Peyer's patch (tissue), 4 donors: Measurements from ENCODE around the gene TAB3. TPM values are rescaled to one million over a fixed set of nuclear protein-coding genes. Genes with fewer than 3 reads are reported as not detected.

ENCODE experiments used
- DNase-seq, 3 donors: peaks; one replicate each; pipeline ENCODE4 v3.0.0-alpha.2; 2017 to 2019
- H3K27ac ChIP-seq, 4 donors: fragments of 200-600 bp; sonication (generic); one replicate each; pipeline ENCODE4 v1.5.1; 2016 to 2019
- H3K27me3 ChIP-seq, 2 donors: fragments of 200-600 bp; sonication (generic); one replicate each; pipeline ENCODE4 v1.5.1; 2019
- H3K36me3 ChIP-seq, 3 donors: fragments of 200-600 bp; sonication (generic); one replicate each; pipeline ENCODE4 v1.5.1; 2016 to 2019
- H3K4me1 ChIP-seq, 4 donors: fragments of 200-600 bp; sonication (generic); one replicate each; pipeline ENCODE4 v1.5.1; 2016 to 2019
- H3K4me3 ChIP-seq, 4 donors: fragments of 200-600 bp; sonication (generic); 1 replicate in 3 of 4; 2 replicates in 1 of 4; pipeline ENCODE4 v1.5.1; 2016 to 2019; ENCODE audit warnings: mild to moderate bottlenecking in 1 of 4
- H3K9me3 ChIP-seq, 4 donors: fragments of 200-600 bp; sonication (generic); one replicate each; pipeline ENCODE4 v1.5.1; 2016 to 2019; ENCODE audit warnings: mild to moderate bottlenecking in 1 of 4
- CTCF ChIP-seq, 6 experiments: fragments of 450-650 bp in 4 of 6; fragments of 200-600 bp in 2 of 6; sonication (generic) in 1 of 6; IDR thresholded peaks; one replicate each; pipeline ENCODE4 v1.5.1; 2017 to 2019; ENCODE audit warnings: antibody characterized with exemption in 6 of 6, mild to moderate bottlenecking in 3 of 6, moderate library complexity in 1 of 6
- POLR2A ChIP-seq, 2 donors: fragments of 450-650 bp; IDR thresholded peaks; one replicate each; pipeline ENCODE4 v1.5.1; 2017; ENCODE audit warnings: antibody characterized with exemption in 2 of 2, mild to moderate bottlenecking in 2 of 2, moderate library complexity in 2 of 2
- total RNA-seq, 4 donors: library from RNA; depleted of rRNA; stranded (reverse); fragments of >200 nt; gene quantifications; one replicate each; pipeline ENCODE4 v1.1.0, GENCODE V29; 2016

TAB3 gene
- total RNA-seq, 4 donors from 2014 or later = 26.1 to 34.7 (median 27.0) TPM

- no peaks in the 10 kb centered on the region for H3K4me1 ChIP-seq
- TF ChIP-seq CTCF (IDR thresholded peaks at IDR 0.05) (no peak), POLR2A (IDR thresholded peaks at IDR 0.05) (no peak)
- H3K9me3 ChIP-seq = no peaks in the 10 kb centered on the region
- DNase-seq = no peak
- H3K4me3 ChIP-seq = no peak overlapping the region
- H3K27me3 ChIP-seq = no peaks in the 10 kb centered on the region
- no peak overlapping the region for H3K27ac ChIP-seq
- H3K36me3 ChIP-seq = no peaks in the 10 kb centered on the region
Observed at GRCh38 chrX:30793767-30794103, 95.3 kb downstream of the TAB3 start.

DNA sequence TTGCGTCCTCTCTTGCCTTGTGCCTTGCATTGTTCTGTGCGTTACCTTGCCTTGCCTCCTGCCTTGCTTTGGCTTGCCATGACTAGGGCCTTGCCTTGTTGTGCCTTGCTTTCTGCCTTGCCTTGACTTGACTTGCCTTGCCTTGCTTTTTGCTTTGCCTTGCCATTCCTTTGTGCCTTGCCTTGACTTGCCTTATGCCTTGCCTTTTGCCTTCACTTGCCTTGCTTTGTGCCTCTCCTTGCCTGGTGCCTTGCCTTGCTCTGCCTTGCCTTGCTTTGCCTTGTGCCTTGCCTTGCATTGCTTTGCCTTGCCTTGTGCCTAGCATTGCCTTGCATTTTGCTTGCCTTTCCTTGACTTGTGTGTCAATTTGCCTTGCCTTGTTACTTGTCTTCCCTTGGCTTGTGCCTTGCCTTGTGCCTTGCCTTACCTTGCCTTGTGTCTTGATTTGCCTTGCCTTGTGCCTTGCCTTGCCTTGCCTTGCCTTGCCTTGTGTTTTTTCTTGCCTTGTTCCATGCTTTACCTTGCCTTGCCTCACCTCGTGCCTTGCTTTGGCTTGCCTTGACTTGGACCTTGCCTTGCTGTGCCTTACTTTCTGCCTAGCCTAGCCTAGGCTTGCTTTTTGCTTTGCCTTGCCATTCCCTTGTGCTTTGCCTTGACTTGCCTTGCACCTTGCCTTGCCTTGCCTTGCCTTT is 95.8 kb downstream of the TAB3 start:
- no peak for DNase-seq
- no peaks in the 10 kb centered on the region for H3K27me3 ChIP-seq
- H3K27ac ChIP-seq = no peak overlapping the region
- no peaks in the 10 kb centered on the region for H3K36me3 ChIP-seq
- no peak for TF ChIP-seq POLR2A (IDR thresholded peaks at IDR 0.05)
- no peak for TF ChIP-seq CTCF (IDR thresholded peaks at IDR 0.05)
- no peak overlapping the region for H3K4me3 ChIP-seq
- no peaks in the 10 kb centered on the region for H3K4me1 ChIP-seq
- H3K9me3 ChIP-seq = no peaks in the 10 kb centered on the region

DNA sequence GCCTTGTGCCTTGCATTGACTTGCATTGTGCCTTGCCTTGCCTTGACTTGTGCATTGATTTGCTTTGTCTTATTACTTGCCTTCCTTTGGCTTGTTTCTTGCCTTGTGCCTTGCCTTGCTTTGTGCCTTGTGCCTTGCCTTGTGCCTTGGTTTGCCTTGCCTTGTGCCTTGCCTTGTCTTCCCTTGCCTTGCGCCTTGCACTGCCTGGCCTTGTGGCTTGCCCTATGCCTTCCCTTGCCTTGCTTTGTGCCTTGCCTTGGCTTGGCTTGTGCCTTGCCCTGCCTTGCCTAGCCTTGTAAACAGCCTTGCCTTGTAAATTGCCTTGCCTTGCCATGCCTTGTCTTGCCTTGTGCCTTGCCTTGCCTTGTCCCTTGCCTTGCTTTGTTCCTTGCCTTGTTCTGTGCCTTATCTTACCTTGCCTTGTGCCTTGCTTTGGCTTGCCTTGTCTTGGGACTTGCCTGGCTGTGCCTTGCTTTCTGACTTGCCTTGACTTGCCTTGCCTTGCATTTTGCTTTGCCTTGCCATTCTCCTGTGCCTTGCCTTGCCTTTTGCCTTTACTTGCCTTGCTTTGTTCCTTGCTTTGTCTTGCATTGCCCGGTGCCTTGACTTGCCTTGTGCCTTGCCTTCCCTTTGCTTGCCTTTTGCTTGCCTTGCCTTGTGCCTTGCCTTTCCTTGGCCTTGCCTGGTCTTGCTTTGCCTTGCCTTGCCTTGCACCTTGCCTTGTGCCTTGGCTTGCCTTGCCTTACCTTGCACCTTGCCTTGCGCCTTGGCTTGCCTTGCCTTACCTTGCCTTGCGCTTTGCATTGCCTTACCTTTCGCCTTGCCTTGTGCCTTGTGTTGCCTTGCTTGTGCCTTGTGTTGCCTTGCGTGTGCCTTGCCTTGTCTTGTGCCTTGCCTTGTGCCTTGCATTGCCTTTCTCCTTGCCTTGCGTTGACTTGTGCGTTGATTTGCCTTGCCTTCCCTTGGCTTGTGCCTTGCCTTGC is 97.5 kb downstream of the TAB3 start:
- Histone ChIP-seq H3K27ac (no peak overlapping the region), H3K27me3 (no peaks in the 10 kb centered on the region), H3K9me3 (no peaks in the 10 kb centered on the region), H3K4me1 (no peaks in the 10 kb centered on the region), H3K4me3 (no peak overlapping the region), H3K36me3 (no peaks in the 10 kb centered on the region)
- TF ChIP-seq POLR2A (IDR thresholded peaks at IDR 0.05) (no peak), CTCF (IDR thresholded peaks at IDR 0.05) (no peak)
- no peak for DNase-seq

GRCh38 chrX:30787012-30787411 is 102.0 kb downstream of the TAB3 start:
- TF ChIP-seq CTCF (IDR thresholded peaks at IDR 0.05) (no peak), POLR2A (IDR thresholded peaks at IDR 0.05) (no peak)
- Histone ChIP-seq H3K27me3 (no peaks in the 10 kb centered on the region), H3K4me3 (no peak overlapping the region), H3K36me3 (no peaks in the 10 kb centered on the region), H3K4me1 (no peaks in the 10 kb centered on the region), H3K27ac (no peak overlapping the region), H3K9me3 (no peaks in the 10 kb centered on the region)
- DNase-seq = no peak

DNA sequence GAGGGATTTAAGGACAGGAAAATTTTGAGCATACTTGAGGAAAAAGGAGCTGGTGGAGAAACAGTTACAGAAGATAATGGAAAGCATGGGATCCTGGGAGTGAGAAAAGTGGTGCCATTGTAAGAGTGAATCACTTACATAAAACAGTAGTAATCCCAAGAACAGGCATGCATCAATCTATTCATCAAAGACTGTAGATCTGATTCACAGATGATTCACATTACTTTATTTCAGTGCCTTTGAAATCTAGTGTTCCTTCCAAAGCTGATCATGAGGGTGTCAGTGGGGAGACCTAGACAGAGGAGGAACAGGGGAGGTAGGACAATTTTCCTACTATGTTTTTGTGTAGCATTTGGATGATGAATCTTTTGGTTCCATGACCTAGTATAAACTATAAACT is 102.7 kb downstream of the TAB3 start:
- Histone ChIP-seq H3K36me3 (no peaks in the 10 kb centered on the region), H3K27me3 (no peaks in the 10 kb centered on the region), H3K27ac (no peak overlapping the region), H3K4me1 (no peaks in the 10 kb centered on the region), H3K4me3 (no peak overlapping the region), H3K9me3 (no peaks in the 10 kb centered on the region)
- TF ChIP-seq CTCF (IDR thresholded peaks at IDR 0.05) (no peak), POLR2A (IDR thresholded peaks at IDR 0.05) (no peak)
- no peak for DNase-seq
